HEK293 (cell line): Measurements from ENCODE around the gene CD300LF.

ENCODE experiments used
- CTCF ChIA-PET: fragments of 350-600 bp; formaldehyde crosslinking; extraction: SDS; loops from one replicate; lab custom pipeline; 2021; ENCODE audit warnings: antibody characterized with exemption; lab: Yijun Ruan, JAX
- POLR2A ChIA-PET: fragments of 300-600 bp; formaldehyde crosslinking; extraction: SDS; loops from one replicate; lab custom pipeline; 2020; ENCODE audit warnings: antibody characterized with exemption, inconsistent platforms; lab: Yijun Ruan, JAX
- H3K27ac ChIP-seq: fragments of 200-500 bp; sonication (Bioruptor generic); 2 replicates; pipeline ENCODE4 v1.5.1; 2014; ENCODE audit warnings: low read depth, low read length, control low read depth, inconsistent platforms; ENCODE audit errors: extremely low read depth
- H3K36me3 ChIP-seq, 2 experiments: fragments of 200-500 bp in 1 of 2; sonication (Bioruptor generic) in 1 of 2; 1 replicate in 1 of 2; 2 replicates in 1 of 2; pipeline ENCODE4 v1.5.1; 2014 to 2017; ENCODE audit warnings: inconsistent platforms in 2 of 2, low read length in 2 of 2; ENCODE audit not compliant: control insufficient read depth in 2 of 2, insufficient read depth in 1 of 2
- H3K4me1 ChIP-seq: fragments of 200-500 bp; sonication (Bioruptor generic); 2 replicates; pipeline ENCODE4 v1.5.1; 2014; ENCODE audit warnings: mild to moderate bottlenecking, low read length, inconsistent platforms; ENCODE audit not compliant: control insufficient read depth, insufficient read depth
- H3K4me3 ChIP-seq: 2 replicates; pipeline ENCODE4 v1.5.1; 2011; ENCODE audit warnings: low read depth, mild to moderate bottlenecking, control low read depth, low read length, moderate library complexity
- H3K9me3 ChIP-seq: fragments of 200-500 bp; sonication (Bioruptor generic); 2 replicates; pipeline ENCODE4 v1.5.1; 2014; ENCODE audit warnings: low read depth, low read length, inconsistent platforms; ENCODE audit not compliant: control insufficient read depth, insufficient read depth
- IKZF3 ChIP-seq: fragments of 450-650 bp; IDR thresholded peaks from 2 replicates; pipeline ENCODE4 v1.5.0; 2018; ENCODE audit warnings: missing biosample characterization, mild to moderate bottlenecking, missing genetic modification characterization, moderate library complexity
- MEIS1 ChIP-seq: sonication (generic); formaldehyde crosslinking; IDR thresholded peaks from 2 replicates; pipeline ENCODE4 v1.8.1; 2022; ENCODE audit warnings: missing genetic modification reagents, mild to moderate bottlenecking, borderline replicate concordance
- OSR2 ChIP-seq: fragments of 450-650 bp; formaldehyde crosslinking; IDR thresholded peaks from 2 replicates; pipeline ENCODE4 v1.5.1; 2016; ENCODE audit warnings: missing biosample characterization, missing genetic modification characterization
- PRDM1 ChIP-seq: fragments of 450-650 bp; formaldehyde crosslinking; IDR thresholded peaks from 2 replicates; pipeline ENCODE4; 2016; ENCODE audit warnings: missing biosample characterization, missing genetic modification characterization
- SCRT2 ChIP-seq: fragments of 450-650 bp; formaldehyde crosslinking; IDR thresholded peaks from 2 replicates; pipeline ENCODE4 v1.5.1; 2016; ENCODE audit warnings: missing biosample characterization, missing genetic modification characterization
- ZBTB17 ChIP-seq: fragments of 450-650 bp; formaldehyde crosslinking; IDR thresholded peaks from 2 replicates; pipeline ENCODE4 v1.5.1; 2016; ENCODE audit warnings: missing biosample characterization, missing genetic modification characterization
- ZNF112 ChIP-seq: fragments of 450-650 bp; formaldehyde crosslinking; IDR thresholded peaks from 2 replicates; pipeline ENCODE4 v1.5.0; 2017; ENCODE audit warnings: missing biosample characterization, missing genetic modification characterization
- ZNF140 ChIP-seq: fragments of 450-650 bp; formaldehyde crosslinking; IDR thresholded peaks from 2 replicates; pipeline ENCODE4 v1.5.1; 2016; ENCODE audit warnings: missing biosample characterization, missing genetic modification characterization
- ZNF184 ChIP-seq: fragments of 450-650 bp; IDR thresholded peaks from 2 replicates; pipeline ENCODE4 v1.5.1; 2018; ENCODE audit warnings: missing biosample characterization, mild to moderate bottlenecking, missing genetic modification characterization
- ZNF19 ChIP-seq: fragments of 450-650 bp; formaldehyde crosslinking; IDR thresholded peaks from 2 replicates; pipeline ENCODE4; 2016; ENCODE audit warnings: missing biosample characterization, missing genetic modification characterization, low read depth
- ZNF211 ChIP-seq: fragments of 450-650 bp; formaldehyde crosslinking; IDR thresholded peaks from 2 replicates; pipeline ENCODE4 v1.5.1; 2016; ENCODE audit warnings: low read depth, missing biosample characterization, missing genetic modification characterization
- ZNF214 ChIP-seq: fragments of 450-650 bp; formaldehyde crosslinking; IDR thresholded peaks from 2 replicates; pipeline ENCODE4 v1.5.1; 2017; ENCODE audit warnings: missing biosample characterization, mild to moderate bottlenecking, missing genetic modification characterization, borderline replicate concordance
- ZNF23 ChIP-seq: fragments of 450-650 bp; formaldehyde crosslinking; IDR thresholded peaks from 2 replicates; pipeline ENCODE4 v1.5.1; 2016; ENCODE audit warnings: missing biosample characterization, missing genetic modification characterization, borderline replicate concordance
- ZNF354C ChIP-seq: fragments of 450-650 bp; formaldehyde crosslinking; IDR thresholded peaks from 2 replicates; pipeline ENCODE4 v1.5.1; 2016; ENCODE audit warnings: missing biosample characterization, missing genetic modification characterization, low read depth, borderline replicate concordance
- ZNF391 ChIP-seq: fragments of 450-650 bp; formaldehyde crosslinking; IDR thresholded peaks from 2 replicates; pipeline ENCODE4 v1.5.1; 2016; ENCODE audit warnings: low read depth, missing biosample characterization, missing genetic modification characterization, borderline replicate concordance
- ZNF426 ChIP-seq: fragments of 450-650 bp; formaldehyde crosslinking; IDR thresholded peaks from 2 replicates; pipeline ENCODE4 v1.5.1; 2017; ENCODE audit warnings: missing biosample characterization, missing genetic modification characterization, mild to moderate bottlenecking, inconsistent platforms, moderate library complexity
- ZNF433 ChIP-seq: fragments of 450-650 bp; formaldehyde crosslinking; IDR thresholded peaks from 2 replicates; pipeline ENCODE4 v1.5.1; 2016; ENCODE audit warnings: missing biosample characterization, missing genetic modification characterization, low read depth
- ZNF473 ChIP-seq: fragments of 450-650 bp; formaldehyde crosslinking; IDR thresholded peaks from 2 replicates; pipeline ENCODE4 v1.5.1; 2017; ENCODE audit warnings: missing biosample characterization, missing genetic modification characterization
- ZNF529 ChIP-seq: fragments of 450-650 bp; formaldehyde crosslinking; IDR thresholded peaks from 2 replicates; pipeline ENCODE4 v1.5.1; 2017; ENCODE audit warnings: missing genetic modification characterization, missing biosample characterization; ENCODE audit not compliant: insufficient replicate concordance
- ZNF658 ChIP-seq: fragments of 450-650 bp; formaldehyde crosslinking; IDR thresholded peaks from 2 replicates; pipeline ENCODE4; 2016; ENCODE audit warnings: missing biosample characterization, missing genetic modification characterization
- ZNF76 ChIP-seq: fragments of 450-650 bp; formaldehyde crosslinking; IDR thresholded peaks from 2 replicates; pipeline ENCODE4; 2016; ENCODE audit warnings: low read depth, missing biosample characterization, missing genetic modification characterization, borderline replicate concordance
- ZSCAN30 ChIP-seq: fragments of 450-650 bp; IDR thresholded peaks from 2 replicates; pipeline ENCODE4 v1.5.1; 2018; ENCODE audit warnings: missing biosample characterization, mild to moderate bottlenecking, missing genetic modification characterization, moderate library complexity
- TF ChIP-seq, protein P1 (sequence below): fragments of 450-650 bp; IDR thresholded peaks from 2 replicates; pipeline ENCODE4 v1.5.1; 2018; ENCODE audit warnings: missing biosample characterization, mild to moderate bottlenecking, missing genetic modification characterization
- TF ChIP-seq, protein P2 (sequence below): fragments of 450-650 bp; formaldehyde crosslinking; IDR thresholded peaks from 2 replicates; pipeline ENCODE4 v1.5.1; 2016; ENCODE audit warnings: missing biosample characterization, missing genetic modification characterization

The CD300LF gene

DNA sequence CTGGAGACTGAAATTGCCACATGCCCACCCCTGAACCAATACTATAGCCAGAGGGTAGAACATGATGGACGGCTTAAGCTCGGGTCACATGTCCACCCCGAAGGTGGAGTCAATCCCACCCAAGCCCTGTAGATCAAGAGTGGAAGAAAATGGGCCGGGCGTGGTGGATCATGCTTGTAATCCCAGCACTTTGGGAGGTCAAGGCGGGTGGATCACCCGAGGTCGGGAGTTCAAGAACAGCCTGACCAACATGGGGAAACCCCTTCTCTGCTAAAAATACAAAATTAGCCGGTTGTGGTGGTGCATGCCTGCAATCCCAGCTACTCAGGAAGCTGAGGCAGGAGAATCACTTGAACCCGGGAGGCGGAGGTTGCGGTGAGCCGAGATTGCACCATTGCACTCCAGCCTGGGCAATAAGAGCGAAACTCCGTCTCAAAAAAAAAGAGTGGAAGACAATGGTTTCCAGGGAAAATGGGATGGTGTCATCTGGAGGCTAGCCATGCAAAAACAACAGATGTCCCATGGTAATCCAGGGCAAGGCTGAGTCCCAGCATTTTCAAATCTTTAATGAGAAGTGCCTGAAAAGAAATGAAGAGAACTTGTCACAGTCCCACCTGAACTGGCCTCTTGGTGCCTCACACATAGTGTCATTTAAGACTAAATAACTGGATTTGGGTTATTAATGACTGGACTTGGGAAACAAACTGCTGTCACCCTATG is 30.1 kb downstream of the CD300LF start:
- POLR2A ChIA-PET = no interaction called here
- no peak overlapping the region for H3K4me3 ChIP-seq
- H3K4me1 ChIP-seq = no peaks in the 10 kb centered on the region
- CTCF ChIA-PET = interaction anchor here (0.7 to 3.1 kb wide), 3 partner anchors 8 to 12 kb away, joined by 4 to 8 read pairs (median 6); no protein-coding TSS in a partner anchor
- no peaks in the 10 kb centered on the region for H3K36me3 ChIP-seq
- H3K27ac ChIP-seq = no peak overlapping the region
- H3K9me3 ChIP-seq = no peaks in the 10 kb centered on the region
- TF ChIP-seq ZNF529 (tag by site-specific recombination) = no peak
- TF ChIP-seq ZNF391 (tag by site-specific recombination) = no peak
- TF ChIP-seq OSR2 (tag by site-specific recombination) = no peak
- TF ChIP-seq ZSCAN30 (tag by site-specific recombination) = no peak
- no peak for TF ChIP-seq ZNF184
- TF ChIP-seq, protein P1, sequence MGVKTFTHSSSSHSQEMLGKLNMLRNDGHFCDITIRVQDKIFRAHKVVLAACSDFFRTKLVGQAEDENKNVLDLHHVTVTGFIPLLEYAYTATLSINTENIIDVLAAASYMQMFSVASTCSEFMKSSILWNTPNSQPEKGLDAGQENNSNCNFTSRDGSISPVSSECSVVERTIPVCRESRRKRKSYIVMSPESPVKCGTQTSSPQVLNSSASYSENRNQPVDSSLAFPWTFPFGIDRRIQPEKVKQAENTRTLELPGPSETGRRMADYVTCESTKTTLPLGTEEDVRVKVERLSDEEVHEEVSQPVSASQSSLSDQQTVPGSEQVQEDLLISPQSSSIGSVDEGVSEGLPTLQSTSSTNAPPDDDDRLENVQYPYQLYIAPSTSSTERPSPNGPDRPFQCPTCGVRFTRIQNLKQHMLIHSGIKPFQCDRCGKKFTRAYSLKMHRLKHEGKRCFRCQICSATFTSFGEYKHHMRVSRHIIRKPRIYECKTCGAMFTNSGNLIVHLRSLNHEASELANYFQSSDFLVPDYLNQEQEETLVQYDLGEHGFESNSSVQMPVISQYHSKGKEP (tag by site-specific recombination) = no peak
- TF ChIP-seq SCRT2 (tag by site-specific recombination) = no peak
- no peak for TF ChIP-seq ZNF354C (tag by site-specific recombination)
- TF ChIP-seq PRDM1 (tag by site-specific recombination) = no peak
- TF ChIP-seq ZNF426 (tag by site-specific recombination) = no peak
- no peak for TF ChIP-seq ZNF214
- TF ChIP-seq ZNF23 (tag by site-specific recombination) = no peak
- TF ChIP-seq ZNF473 (tag by site-specific recombination) = no peak
- TF ChIP-seq, all 188 proteins: peak for 0

DNA sequence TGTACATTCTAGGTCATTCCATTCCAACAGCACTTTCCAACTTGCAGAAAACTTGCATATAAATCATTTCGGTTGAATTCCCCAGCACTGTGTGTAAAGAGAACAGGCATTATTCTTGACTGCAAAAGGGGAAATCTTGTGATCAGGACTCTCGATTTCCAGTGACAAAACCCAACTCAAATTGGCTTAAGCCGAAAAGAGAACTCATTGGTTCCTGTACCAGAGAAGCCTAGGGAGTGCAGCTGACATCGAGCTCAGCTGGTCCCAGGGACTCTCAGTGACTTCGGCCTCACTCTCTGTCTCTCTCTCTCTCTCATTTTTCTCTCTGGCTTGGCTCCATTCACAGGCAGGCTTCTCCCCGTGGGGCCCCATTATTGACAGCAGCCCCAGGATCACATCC is 30.7 kb downstream of the CD300LF start:
- TF ChIP-seq ZBTB17 (tag by site-specific recombination) = peak; percentile 44; the same call in 1 of the 2 replicates
- TF ChIP-seq, protein P2, sequence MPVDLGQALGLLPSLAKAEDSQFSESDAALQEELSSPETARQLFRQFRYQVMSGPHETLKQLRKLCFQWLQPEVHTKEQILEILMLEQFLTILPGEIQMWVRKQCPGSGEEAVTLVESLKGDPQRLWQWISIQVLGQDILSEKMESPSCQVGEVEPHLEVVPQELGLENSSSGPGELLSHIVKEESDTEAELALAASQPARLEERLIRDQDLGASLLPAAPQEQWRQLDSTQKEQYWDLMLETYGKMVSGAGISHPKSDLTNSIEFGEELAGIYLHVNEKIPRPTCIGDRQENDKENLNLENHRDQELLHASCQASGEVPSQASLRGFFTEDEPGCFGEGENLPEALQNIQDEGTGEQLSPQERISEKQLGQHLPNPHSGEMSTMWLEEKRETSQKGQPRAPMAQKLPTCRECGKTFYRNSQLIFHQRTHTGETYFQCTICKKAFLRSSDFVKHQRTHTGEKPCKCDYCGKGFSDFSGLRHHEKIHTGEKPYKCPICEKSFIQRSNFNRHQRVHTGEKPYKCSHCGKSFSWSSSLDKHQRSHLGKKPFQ = no peak
- no peaks in the 10 kb centered on the region for H3K9me3 ChIP-seq
- no peak overlapping the region for H3K4me3 ChIP-seq
- no peak overlapping the region for H3K27ac ChIP-seq
- no peaks in the 10 kb centered on the region for H3K4me1 ChIP-seq
- no peaks in the 10 kb centered on the region for H3K36me3 ChIP-seq
- ChIA-PET CTCF (interaction anchor here (0.7 to 3.1 kb wide), 5 partner anchors 9 to 152 kb away, joined by 3 to 8 read pairs (median 6); no protein-coding TSS in a partner anchor), POLR2A (no interaction called here)

DNA sequence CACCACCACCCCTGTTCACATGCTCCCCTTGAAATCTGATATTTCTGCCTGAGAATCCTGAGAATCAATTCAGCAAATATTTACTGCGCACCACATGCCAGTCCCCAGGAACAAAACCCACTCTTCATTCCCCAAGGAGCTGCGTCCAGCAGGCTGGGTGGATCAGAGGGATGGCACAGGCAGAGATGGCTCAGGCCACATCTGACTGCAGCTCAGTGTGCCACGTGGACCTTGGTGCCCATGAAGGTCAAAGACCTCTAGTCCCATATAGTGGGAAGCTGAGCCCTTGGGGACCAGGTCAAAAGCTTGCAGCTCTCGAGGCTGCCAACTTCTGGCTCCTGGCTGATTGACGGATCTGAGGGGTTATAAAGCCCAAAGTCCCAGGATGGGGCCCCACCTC is 31.8 kb downstream of the CD300LF start:
- TF ChIP-seq ZNF76 (tag by site-specific recombination) (no peak), ZNF354C (tag by site-specific recombination) (no peak), IKZF3 (tag by site-specific recombination) (no peak), ZNF433 (no peak), ZNF19 (tag by site-specific recombination) (no peak), ZNF112 (no peak), ZNF211 (no peak), ZNF140 (tag by site-specific recombination) (no peak), ZNF658 (no peak), MEIS1 (no peak)
- POLR2A ChIA-PET = no interaction called here
- no peak overlapping the region for H3K4me3 ChIP-seq
- CTCF ChIA-PET = interaction anchor here (0.7 to 3.1 kb wide), 4 partner anchors 9 to 24 kb away, joined by 3 to 8 read pairs (median 6); no protein-coding TSS in a partner anchor
- no peak overlapping the region for H3K27ac ChIP-seq
- no peaks in the 10 kb centered on the region for H3K36me3 ChIP-seq
- H3K4me1 ChIP-seq = no peaks in the 10 kb centered on the region
- H3K9me3 ChIP-seq = no peaks in the 10 kb centered on the region
